Measurements from ENCODE around the gene EFL1.

The EFL1 gene

DNA sequence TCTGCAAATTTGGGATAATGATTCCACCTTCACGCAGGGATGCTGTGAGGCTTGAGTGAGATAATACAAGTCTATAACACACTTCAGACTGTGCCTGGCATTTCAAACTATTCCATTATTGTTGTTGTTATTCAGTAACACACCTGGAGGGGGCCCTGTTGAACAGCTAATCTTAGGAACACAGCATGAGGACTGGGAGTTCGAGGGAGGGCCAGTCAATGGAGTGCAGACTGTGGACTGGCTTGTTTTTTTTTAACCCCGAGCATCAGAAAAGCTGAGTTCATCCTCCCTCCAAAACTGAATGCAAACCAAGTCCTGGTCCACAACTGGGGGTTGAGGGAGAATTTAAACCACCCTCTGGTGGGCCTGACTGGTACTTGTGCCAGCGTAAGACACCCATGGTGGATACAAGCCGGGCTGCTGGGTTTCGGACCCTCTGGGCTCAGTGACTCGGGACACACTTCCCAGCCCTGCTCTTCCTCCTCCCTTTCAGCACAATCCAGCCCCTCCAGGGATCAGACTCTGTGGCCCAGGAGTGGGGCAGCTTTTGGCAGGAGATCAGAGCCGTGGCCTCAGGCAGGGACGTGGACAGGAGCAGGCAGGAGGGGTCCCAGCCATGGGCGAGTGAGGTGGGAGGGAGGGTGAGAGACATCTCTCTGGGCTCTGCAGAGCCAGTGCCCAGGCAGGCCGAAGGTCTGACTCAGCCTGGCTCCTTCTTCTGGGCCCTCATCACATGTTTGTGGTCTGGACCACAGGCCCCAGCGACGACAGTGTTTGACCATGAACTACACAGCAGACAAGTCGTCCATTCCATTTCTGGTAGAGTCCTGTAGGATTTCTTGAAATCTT, 180.4 kb downstream of the EFL1 start:
- no peak for DNase-seq (ENCODE audit: low spot score)

DNA sequence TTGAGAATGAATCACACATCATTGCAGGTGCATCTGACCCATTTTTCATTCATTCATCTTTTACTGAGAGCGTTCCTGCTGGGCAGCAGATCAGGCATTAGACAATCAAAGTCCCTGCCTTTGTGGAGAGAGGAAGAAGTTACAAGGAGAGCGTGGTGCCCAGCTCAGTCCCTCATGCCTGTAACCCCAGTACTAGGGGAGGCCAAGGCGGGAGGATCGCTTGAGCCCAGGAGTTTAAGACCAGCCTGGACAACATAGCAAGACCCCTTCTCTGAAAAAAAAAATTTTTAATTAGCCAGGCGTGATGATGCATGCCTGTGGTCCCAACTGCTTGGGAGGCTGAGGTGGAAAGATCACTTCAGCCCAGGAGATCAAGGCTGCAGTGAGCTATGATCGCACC, 181.8 kb downstream of the EFL1 start:
- no peak for DNase-seq (ENCODE audit: low spot score)

Measured in kidney capillary endothelial cell (primary cell).